ENCODE data around the gene THSD7B. TPM values are rescaled to one million over a fixed set of nuclear protein-coding genes. Genes with fewer than 3 reads are reported as not detected.

Gene THSD7B
- polyA plus RNA-seq (2011; rRNA removed) (not detected in 2 replicates), polyA minus RNA-seq (2011; rRNA and poly(A)+ RNA removed) (not detected in 2 replicates)

- peaks cover 24% of the 10 kb centered on the region for H3K9me3 ChIP-seq (ENCODE audit: control insufficient read depth, insufficient read depth, low read length)
- H3K27me3 ChIP-seq (ENCODE audit: control insufficient read depth, insufficient read depth, low read length), result no peaks in the 10 kb centered on the region
- H3K4me3 ChIP-seq (ENCODE audit: low read depth, low read length), result no peak within 1 kb of the TSS
- ChIA-PET CTCF (no interaction called here), POLR2A (no interaction called here)
- no peak within 1 kb of the TSS for H3K27ac ChIP-seq (ENCODE audit: low read depth, low read length)
- no peak for TF ChIP-seq CTCF (IDR thresholded peaks at IDR 0.05; ENCODE audit: low read depth, low read length)
- no peak for DNase-seq (ENCODE audit: low read depth, low spot score)
These were observed at the start of gene THSD7B for GRCh38 chr2:136765256-136766072. TSS of gene THSD7B (plus strand) at chr2:136765545. CDS start at chr2:136882179, 116,634 bp downstream.

- Histone ChIP-seq H3K9me3 (ENCODE audit: control insufficient read depth, insufficient read depth, low read length) (peaks cover 3% of the 10 kb centered on the region; the same call in 1 of the 2 replicates), H3K27ac (ENCODE audit: low read depth, low read length) (no peak overlapping the region), H3K27me3 (ENCODE audit: control insufficient read depth, insufficient read depth, low read length) (no peaks in the 10 kb centered on the region), H3K4me3 (ENCODE audit: low read depth, low read length) (no peak overlapping the region)
- no peak for TF ChIP-seq CTCF (IDR thresholded peaks at IDR 0.05; ENCODE audit: low read depth, low read length)
- ChIA-PET CTCF (no interaction called here), POLR2A (no interaction called here)
- no peak for DNase-seq (ENCODE audit: low read depth, low spot score)
These were observed 47.1 kb upstream of the THSD7B start for GRCh38 chr2:136718273-136718672.

- H3K27me3 ChIP-seq (ENCODE audit: control insufficient read depth, insufficient read depth, low read length), result no peaks in the 10 kb centered on the region
- no peak overlapping the region for H3K27ac ChIP-seq (ENCODE audit: low read depth, low read length)
- DNase-seq (ENCODE audit: low read depth, low spot score), result no peak
- H3K9me3 ChIP-seq (ENCODE audit: control insufficient read depth, insufficient read depth, low read length), result peaks cover 13% of the 10 kb centered on the region
- ChIA-PET CTCF (no interaction called here), POLR2A (no interaction called here)
- no peak overlapping the region for H3K4me3 ChIP-seq (ENCODE audit: low read depth, low read length)
- no peak for TF ChIP-seq CTCF (IDR thresholded peaks at IDR 0.05; ENCODE audit: low read depth, low read length)
These were observed 37.2 kb upstream of the THSD7B start for GRCh38 chr2:136727973-136728699.

- Histone ChIP-seq H3K27me3 (ENCODE audit: control insufficient read depth, insufficient read depth, low read length) (no peaks in the 10 kb centered on the region), H3K4me3 (ENCODE audit: low read depth, low read length) (no peak overlapping the region), H3K27ac (ENCODE audit: low read depth, low read length) (no peak overlapping the region), H3K9me3 (ENCODE audit: control insufficient read depth, insufficient read depth, low read length) (peaks cover 7% of the 10 kb centered on the region; the same call in 1 of the 2 replicates)
- ChIA-PET POLR2A (no interaction called here), CTCF (no interaction called here)
- TF ChIP-seq CTCF (IDR thresholded peaks at IDR 0.05; ENCODE audit: low read depth, low read length), result no peak
- DNase-seq (ENCODE audit: low read depth, low spot score), result no peak
These were observed 29.1 kb upstream of the THSD7B start for GRCh38 chr2:136736236-136736635.

- Histone ChIP-seq H3K9me3 (ENCODE audit: control insufficient read depth, insufficient read depth, low read length) (peaks cover 5% of the 10 kb centered on the region; the same call in 1 of the 2 replicates), H3K27ac (ENCODE audit: low read depth, low read length) (no peak overlapping the region), H3K4me3 (ENCODE audit: low read depth, low read length) (no peak overlapping the region), H3K27me3 (ENCODE audit: control insufficient read depth, insufficient read depth, low read length) (no peaks in the 10 kb centered on the region)
- ChIA-PET POLR2A (no interaction called here), CTCF (no interaction called here)
- no peak for TF ChIP-seq CTCF (IDR thresholded peaks at IDR 0.05; ENCODE audit: low read depth, low read length)
- DNase-seq (ENCODE audit: low read depth, low spot score), result no peak
These were observed 27.3 kb upstream of the THSD7B start for GRCh38 chr2:136738044-136738443.

Data from AG04450 (cell line).